GM18526 (cell line): Measurements from ENCODE around the gene HSD17B14.

Experiments
- POLR2A ChIP-seq: IDR thresholded peaks from 3 replicates; pipeline ENCODE4 v1.6.1; 2011; ENCODE audit not compliant: insufficient read length; ENCODE audit errors: extremely low read depth

Gene HSD17B14

DNA sequence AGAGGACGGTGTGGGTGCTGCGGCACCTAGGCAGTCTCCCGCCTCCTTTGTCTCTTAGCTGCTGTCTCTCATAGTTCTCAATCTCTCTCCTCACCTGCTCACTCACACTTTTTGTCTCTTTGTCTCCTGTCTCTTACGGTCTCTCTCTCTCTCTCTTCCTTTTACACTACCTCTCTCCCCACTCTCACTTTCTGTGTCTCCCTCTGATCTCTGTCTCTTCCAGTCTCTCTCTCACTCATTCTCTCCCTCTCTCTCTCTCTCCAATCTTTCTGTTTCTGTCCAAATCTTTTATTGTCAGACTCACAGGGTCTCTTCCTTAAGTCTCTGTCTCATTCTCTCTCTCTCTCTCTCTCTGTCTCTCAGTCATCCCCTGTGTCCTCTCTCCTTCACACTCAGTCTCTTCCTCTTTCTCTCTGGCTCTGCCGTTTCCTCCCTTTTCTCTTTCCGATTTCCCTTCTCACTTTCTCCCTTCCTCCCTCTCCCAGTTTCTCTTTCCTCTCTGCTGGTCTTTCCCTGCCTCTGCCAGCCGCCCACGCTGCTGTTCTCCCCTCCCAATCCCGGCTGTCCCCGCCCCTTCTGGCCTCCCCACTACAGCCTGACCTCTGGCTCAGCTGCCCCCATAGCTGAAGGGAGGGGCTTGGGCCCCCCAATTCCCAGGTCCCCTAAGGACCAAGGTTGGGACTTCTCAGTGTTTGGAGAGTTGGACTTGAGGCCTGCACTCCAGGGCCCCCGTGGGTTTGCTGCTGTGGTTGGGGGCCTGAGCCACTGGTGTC, 32.0 kb upstream of the HSD17B14 start, which contains the start of gene PLEKHA4:
TSS of gene PLEKHA4 (minus strand) at position 504 of the 773 bp plus-strand sequence. CDS start 997 bp downstream, outside the sequence.
- TF ChIP-seq POLR2A, result no peak

- no peak for TF ChIP-seq POLR2A
Measured at GRCh38 chr19:48867746-48868113, 31.4 kb upstream of the HSD17B14 start.

- no peak for TF ChIP-seq POLR2A
Measured at GRCh38 chr19:48867123-48867745, 30.9 kb upstream of the HSD17B14 start.

DNA sequence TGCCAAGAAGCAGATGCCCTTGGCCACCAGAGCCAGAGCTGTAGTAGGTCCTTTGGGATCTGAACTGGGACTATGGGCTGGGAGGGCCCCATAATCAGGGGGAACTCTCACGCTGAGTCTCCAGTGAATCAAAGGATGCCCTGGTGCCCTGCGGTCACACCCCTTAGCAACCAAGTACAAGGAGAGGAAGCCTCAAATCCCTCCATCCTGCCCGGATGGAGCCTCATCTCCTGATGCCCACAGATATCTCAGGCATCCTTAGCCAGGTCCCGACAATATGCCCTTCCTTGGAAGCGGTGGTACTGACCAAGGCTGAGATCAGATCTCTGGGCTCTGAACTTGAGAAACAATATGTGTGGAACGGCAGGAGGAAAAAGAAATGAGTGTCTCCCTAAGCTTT, 30.4 kb upstream of the HSD17B14 start:
- no peak for TF ChIP-seq POLR2A

GRCh38 chr19:48862827-48863226, 26.5 kb upstream of the HSD17B14 start:
- no peak for TF ChIP-seq POLR2A

- TF ChIP-seq POLR2A, result no peak
Measured at GRCh38 chr19:48861313-48861712, 25.0 kb upstream of the HSD17B14 start.

DNA sequence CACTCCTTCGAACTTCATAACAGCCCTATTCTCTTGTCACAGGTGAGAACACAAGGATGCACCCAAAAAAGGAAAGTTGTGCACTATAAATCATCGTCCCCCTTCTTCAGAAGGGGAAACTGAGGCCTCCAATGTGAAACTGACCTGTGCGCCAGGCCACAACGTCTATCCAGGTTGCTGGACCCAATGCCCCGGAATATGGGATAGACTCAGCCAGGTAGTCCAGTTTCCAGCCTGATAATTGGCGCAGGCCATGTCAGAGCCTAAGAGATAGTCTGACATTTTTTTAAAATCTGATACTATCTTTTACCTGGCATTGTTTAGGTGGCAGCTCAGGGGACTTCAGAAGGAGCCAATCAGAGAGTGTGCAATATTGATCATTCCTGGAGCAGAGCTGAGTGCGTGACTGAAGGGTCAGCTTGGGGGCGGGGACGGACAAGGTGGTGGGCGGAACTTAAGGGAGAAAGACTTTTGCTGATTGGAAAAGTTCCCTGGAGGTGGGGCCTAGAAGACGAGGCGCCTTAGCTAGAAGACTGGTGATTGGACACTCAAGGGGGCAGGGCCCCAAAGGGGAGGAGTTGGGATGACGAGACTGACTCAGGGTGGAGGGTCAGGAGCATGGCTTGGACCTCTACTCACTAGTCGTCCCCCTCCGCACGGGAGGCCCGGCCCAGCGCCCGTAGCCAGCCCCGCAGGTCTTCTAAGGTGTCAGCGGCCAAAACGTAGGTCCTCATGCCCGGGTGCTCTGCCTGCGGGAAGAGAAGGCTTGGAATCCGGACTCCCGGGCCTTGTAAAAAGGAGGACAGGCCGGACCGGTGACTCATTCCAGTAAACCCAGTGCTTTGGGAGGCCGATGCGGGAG, 23.7 kb upstream of the HSD17B14 start:
- no peak for TF ChIP-seq POLR2A

DNA sequence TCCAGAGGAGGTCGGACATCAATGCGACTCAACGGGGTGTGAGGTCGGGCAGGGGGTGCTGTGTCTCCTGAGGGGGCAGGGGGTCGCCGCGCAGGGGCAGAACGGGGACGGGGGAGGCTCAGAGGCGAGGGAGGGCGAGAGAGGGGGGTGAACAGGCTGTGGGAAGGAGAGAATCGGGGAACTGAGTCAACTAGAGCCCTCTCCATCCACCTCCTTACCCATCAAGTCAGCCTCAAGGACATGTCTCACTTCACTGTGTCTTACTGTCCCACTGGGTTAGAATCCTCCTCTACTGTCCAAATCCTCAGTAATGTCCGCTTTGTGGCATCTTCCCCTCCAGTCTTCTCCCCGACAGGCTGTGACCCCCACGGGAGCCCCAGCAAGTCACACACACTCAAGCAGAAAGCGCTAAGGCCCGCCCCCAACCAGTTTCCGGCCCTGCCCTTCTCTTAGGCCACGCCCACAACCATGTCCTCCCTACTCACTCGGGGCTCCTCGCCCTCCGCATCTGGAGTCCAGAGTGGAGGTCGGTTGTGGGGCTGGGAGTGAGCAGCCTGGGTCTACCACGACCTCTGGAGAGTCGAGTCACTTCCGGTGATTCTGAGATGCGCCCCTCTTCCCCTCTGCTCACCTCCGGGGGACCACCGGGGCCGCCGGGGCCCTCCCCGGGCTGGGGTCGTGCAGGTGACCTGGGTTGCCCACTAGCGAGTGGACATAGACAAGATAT, 22.9 kb upstream of the HSD17B14 start:
- TF ChIP-seq POLR2A, result peak; percentile 43

GRCh38 chr19:48856921-48857320, 20.6 kb upstream of the HSD17B14 start:
- TF ChIP-seq POLR2A, result no peak

DNA sequence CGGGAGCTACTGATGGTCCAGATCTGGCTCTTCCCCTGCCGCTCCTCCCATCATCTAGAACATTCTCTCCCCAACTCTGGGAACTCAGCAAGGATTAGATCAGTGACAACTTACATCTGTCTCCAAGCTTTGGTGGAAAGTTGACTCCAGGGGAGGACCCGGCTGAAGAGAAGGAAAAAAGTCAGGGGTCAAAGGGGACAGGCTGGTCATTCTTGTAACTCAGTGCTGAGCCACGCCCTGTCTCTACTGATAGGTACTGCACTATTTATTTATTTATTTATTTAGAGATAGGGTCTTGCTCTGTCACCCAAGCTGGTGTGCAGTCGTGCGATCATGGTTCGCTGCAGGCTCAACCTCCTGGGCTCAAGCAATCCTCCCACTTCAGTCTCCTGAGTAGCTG, 17.8 kb upstream of the HSD17B14 start:
- TF ChIP-seq POLR2A, result no peak

- no peak for TF ChIP-seq POLR2A
Measured at GRCh38 chr19:48853483-48853882, 17.2 kb upstream of the HSD17B14 start.

DNA sequence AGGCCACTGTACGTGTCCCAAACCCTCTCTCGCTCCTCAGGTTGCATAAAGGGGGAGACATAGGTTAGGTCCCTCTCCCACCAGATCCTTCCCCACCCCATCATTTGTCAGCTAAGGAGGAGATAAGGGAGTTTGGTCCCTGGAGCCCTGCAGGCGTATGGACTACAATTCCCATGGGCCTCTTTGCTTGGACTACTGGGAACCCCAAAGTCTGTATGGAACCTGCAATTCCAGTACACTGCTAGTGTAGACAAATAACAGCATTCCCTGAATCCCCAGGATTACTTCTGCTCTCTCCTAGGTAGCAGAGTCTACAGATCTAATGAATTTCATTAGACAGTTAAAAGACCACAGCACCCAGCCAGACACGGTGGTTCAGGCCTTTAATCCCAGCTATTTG, 16.0 kb upstream of the HSD17B14 start:
- TF ChIP-seq POLR2A, result no peak

- no peak for TF ChIP-seq POLR2A
Measured at GRCh38 chr19:48845384-48845783, 9.1 kb upstream of the HSD17B14 start.

- TF ChIP-seq POLR2A, result no peak
Measured at GRCh38 chr19:48844472-48844871, 8.2 kb upstream of the HSD17B14 start.

DNA sequence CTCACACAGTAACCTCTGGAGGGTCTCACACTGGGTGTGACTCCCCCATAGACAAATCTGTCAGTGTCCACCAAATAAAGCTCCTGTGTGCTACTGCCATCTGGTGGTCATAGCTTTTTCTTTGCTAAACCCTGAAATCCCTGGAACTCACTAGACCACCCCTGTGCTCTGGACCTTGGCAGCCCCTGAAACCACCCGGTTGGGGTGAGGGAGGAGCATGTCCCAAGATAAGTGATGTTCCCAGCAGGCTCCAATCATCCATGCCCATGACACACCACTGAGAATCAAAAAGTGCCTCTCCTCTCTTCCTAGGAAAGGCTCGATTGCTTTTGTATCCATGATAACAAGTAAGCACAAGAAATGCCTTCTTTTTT, 6.5 kb upstream of the HSD17B14 start:
- no peak for TF ChIP-seq POLR2A
